WTC11 (cell line): ENCODE measurements around the gene CCND3. TPM values are rescaled to one million over a fixed set of nuclear protein-coding genes. Genes with fewer than 3 reads are reported as not detected.
A peak's percentile ranks its signal among the peaks of the same experiment; 100 is the strongest.

Source experiments
- ATAC-seq: fragments of 200-7000 bp; cut with Tn5 transposase; 2 replicates; pipeline ENCODE4 v1.10.0; 2021; ENCODE audit warnings: mild to moderate bottlenecking, moderate library complexity
- CTCF ChIA-PET: fragments of 300-600 bp; sonication (Branson Sonifier 250); formaldehyde crosslinking; loops from one replicate; lab custom pipeline; 2021; ENCODE audit warnings: antibody characterized with exemption; lab: Charles Lee
- POLR2A ChIA-PET: fragments of 350-600 bp; sonication (Branson Sonifier 250); formaldehyde crosslinking; loops from one replicate; lab custom pipeline; 2021; ENCODE audit warnings: antibody characterized with exemption; lab: Charles Lee
- DNase-seq: peaks from one replicate; pipeline ENCODE4 v3.0.0; 2021; ENCODE audit warnings: low spot score
- H3K27ac Mint-ChIP-seq: 2 replicates; pipeline ENCODE4 v1.8.0; 2021; ENCODE audit warnings: mixed read lengths
- H3K27me3 Mint-ChIP-seq: 2 replicates; pipeline ENCODE4 v1.8.0; 2021; ENCODE audit warnings: low read depth, mild to moderate bottlenecking, moderate library complexity, mixed read lengths
- H3K36me3 Mint-ChIP-seq: 2 replicates; pipeline ENCODE4 v1.8.0; 2021; ENCODE audit warnings: mixed read lengths
- H3K4me1 Mint-ChIP-seq: 2 replicates; pipeline ENCODE4 v1.8.0; 2022; ENCODE audit warnings: mixed read lengths
- H3K4me3 Mint-ChIP-seq: 2 replicates; pipeline ENCODE4 v1.8.0; 2021; ENCODE audit warnings: mild to moderate bottlenecking, moderate library complexity, mixed read lengths
- H3K9me3 Mint-ChIP-seq: 2 replicates; pipeline ENCODE4 v1.8.0; 2021; ENCODE audit warnings: mixed read lengths
- CREB1 ChIP-seq: sonication (generic); formaldehyde crosslinking; IDR thresholded peaks from 2 replicates; pipeline ENCODE4 v1.8.0; 2023; ENCODE audit warnings: mild to moderate bottlenecking, missing genetic modification reagents
- E2F5 ChIP-seq: sonication (generic); formaldehyde crosslinking; IDR thresholded peaks from 2 replicates; pipeline ENCODE4 v1.8.1; 2022; ENCODE audit warnings: mild to moderate bottlenecking, moderate library complexity, missing genetic modification reagents
- ESRRA ChIP-seq: sonication (generic); formaldehyde crosslinking; IDR thresholded peaks from 2 replicates; pipeline ENCODE4 v1.8.1; 2022; ENCODE audit warnings: mild to moderate bottlenecking, missing genetic modification reagents, borderline replicate concordance
- IRF2 ChIP-seq: sonication (generic); formaldehyde crosslinking; IDR thresholded peaks from 2 replicates; pipeline ENCODE4 v1.8.0; 2022; ENCODE audit warnings: low read depth, missing genetic modification reagents, borderline replicate concordance
- MXD4 ChIP-seq: fragments of 250-450 bp; sonication (Bioruptor Pico); IDR thresholded peaks from 2 replicates; pipeline ENCODE4 v1.8.0; 2021; ENCODE audit warnings: mild to moderate bottlenecking, moderate library complexity, borderline replicate concordance
- NFE2L1 ChIP-seq: sonication (generic); formaldehyde crosslinking; IDR thresholded peaks from 2 replicates; pipeline ENCODE4 v1.8.1; 2023; ENCODE audit warnings: missing genetic modification reagents
- OVOL2 ChIP-seq: fragments of 250-450 bp; sonication (Bioruptor Pico); IDR thresholded peaks from 2 replicates; pipeline ENCODE4 v1.9.0; 2021; ENCODE audit warnings: mild to moderate bottlenecking, borderline replicate concordance
- ZBTB21 ChIP-seq: sonication (generic); formaldehyde crosslinking; IDR thresholded peaks from 2 replicates; pipeline ENCODE4 v1.8.1; 2023; ENCODE audit warnings: mild to moderate bottlenecking, missing genetic modification reagents, borderline replicate concordance
- ZNF232 ChIP-seq: sonication (generic); formaldehyde crosslinking; IDR thresholded peaks from 2 replicates; pipeline ENCODE4 v1.8.0; 2022; ENCODE audit warnings: mild to moderate bottlenecking, missing genetic modification reagents
- ZNF317 ChIP-seq: sonication (generic); formaldehyde crosslinking; IDR thresholded peaks from 2 replicates; pipeline ENCODE4 v1.8.1; 2023; ENCODE audit warnings: low read depth, mild to moderate bottlenecking, moderate library complexity, missing genetic modification reagents, borderline replicate concordance
- ZNF396 ChIP-seq: fragments of 250-450 bp; sonication (Bioruptor Pico); IDR thresholded peaks from 2 replicates; pipeline ENCODE4 v1.8.0; 2021; ENCODE audit warnings: mild to moderate bottlenecking, moderate library complexity, borderline replicate concordance
- total RNA-seq: library from RNA; stranded (reverse); gene quantifications from 3 replicates; pipeline ENCODE4 v1.2.3, GENCODE V29; 2021
- TF ChIP-seq, protein P1 (sequence below): sonication (generic); formaldehyde crosslinking; IDR thresholded peaks from 2 replicates; pipeline ENCODE4 v1.8.0; 2022; ENCODE audit warnings: mild to moderate bottlenecking, missing genetic modification reagents
- TF ChIP-seq, protein P2 (sequence below): sonication (generic); formaldehyde crosslinking; IDR thresholded peaks from 2 replicates; pipeline ENCODE4 v1.8.0; 2022; ENCODE audit warnings: missing genetic modification reagents
- TF ChIP-seq, protein P3 (sequence below): sonication (generic); formaldehyde crosslinking; IDR thresholded peaks from 2 replicates; pipeline ENCODE4 v1.8.1; 2023; ENCODE audit warnings: mild to moderate bottlenecking, moderate library complexity, missing genetic modification reagents

Gene CCND3
- total RNA-seq, 1 experiment from 2014 or later, result 33.6 TPM

DNA sequence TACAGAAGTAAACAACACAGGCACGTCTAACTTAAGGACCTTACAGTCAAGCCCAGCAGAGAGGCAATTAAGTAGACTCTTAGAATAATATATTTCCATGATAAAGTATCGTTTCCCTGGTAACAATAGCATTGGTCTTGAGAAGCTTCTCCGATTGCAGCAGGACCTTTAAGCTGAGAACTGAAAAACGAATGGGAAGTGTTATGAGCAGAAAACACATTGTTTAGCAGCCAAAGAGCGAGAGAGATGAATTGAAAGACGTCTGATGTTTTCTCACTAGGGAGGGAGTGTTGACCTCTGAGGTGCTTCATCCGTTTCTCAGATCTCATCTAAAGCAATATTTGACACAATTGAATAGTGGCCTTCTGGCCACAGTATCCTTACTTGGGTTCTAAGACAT, 19.5 kb downstream of the CCND3 start:
- peak overlapping the region; percentile 100 for H3K27ac Mint-ChIP-seq
- no peak for DNase-seq
- TF ChIP-seq ZNF232 (no peak), NFE2L1 (CRISPR knock-in tag) (no peak), ZNF396 (no peak), CREB1 (CRISPR knock-in tag) (no peak), IRF2 (CRISPR knock-in tag) (no peak), OVOL2 (no peak), ESRRA (CRISPR knock-in tag) (no peak), MXD4 (CRISPR knock-in tag) (no peak), E2F5 (CRISPR knock-in tag) (no peak), ZBTB21 (CRISPR knock-in tag) (no peak)
- TF ChIP-seq, protein P1, sequence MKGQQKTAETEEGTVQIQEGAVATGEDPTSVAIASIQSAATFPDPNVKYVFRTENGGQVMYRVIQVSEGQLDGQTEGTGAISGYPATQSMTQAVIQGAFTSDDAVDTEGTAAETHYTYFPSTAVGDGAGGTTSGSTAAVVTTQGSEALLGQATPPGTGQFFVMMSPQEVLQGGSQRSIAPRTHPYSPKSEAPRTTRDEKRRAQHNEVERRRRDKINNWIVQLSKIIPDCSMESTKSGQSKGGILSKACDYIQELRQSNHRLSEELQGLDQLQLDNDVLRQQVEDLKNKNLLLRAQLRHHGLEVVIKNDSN, result no peak
- TF ChIP-seq, protein P2, sequence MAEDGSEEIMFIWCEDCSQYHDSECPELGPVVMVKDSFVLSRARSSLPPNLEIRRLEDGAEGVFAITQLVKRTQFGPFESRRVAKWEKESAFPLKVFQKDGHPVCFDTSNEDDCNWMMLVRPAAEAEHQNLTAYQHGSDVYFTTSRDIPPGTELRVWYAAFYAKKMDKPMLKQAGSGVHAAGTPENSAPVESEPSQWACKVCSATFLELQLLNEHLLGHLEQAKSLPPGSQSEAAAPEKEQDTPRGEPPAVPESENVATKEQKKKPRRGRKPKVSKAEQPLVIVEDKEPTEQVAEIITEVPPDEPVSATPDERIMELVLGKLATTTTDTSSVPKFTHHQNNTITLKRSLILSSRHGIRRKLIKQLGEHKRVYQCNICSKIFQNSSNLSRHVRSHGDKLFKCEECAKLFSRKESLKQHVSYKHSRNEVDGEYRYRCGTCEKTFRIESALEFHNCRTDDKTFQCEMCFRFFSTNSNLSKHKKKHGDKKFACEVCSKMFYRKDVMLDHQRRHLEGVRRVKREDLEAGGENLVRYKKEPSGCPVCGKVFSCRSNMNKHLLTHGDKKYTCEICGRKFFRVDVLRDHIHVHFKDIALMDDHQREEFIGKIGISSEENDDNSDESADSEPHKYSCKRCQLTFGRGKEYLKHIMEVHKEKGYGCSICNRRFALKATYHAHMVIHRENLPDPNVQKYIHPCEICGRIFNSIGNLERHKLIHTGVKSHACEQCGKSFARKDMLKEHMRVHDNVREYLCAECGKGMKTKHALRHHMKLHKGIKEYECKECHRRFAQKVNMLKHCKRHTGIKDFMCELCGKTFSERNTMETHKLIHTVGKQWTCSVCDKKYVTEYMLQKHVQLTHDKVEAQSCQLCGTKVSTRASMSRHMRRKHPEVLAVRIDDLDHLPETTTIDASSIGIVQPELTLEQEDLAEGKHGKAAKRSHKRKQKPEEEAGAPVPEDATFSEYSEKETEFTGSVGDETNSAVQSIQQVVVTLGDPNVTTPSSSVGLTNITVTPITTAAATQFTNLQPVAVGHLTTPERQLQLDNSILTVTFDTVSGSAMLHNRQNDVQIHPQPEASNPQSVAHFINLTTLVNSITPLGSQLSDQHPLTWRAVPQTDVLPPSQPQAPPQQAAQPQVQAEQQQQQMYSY (CRISPR knock-in tag), result no peak
- TF ChIP-seq, all 79 proteins: peak for 0
- ChIA-PET CTCF (interaction anchor here (0.6 to 4.2 kb wide), 11 partner anchors 8 to 136 kb away, joined by 4 to 112 read pairs (median 13); partner anchors contain the start of genes CCND3, TOMM6 and USP49), POLR2A (no interaction called here)
- Mint-ChIP-seq H3K9me3 (no peaks in the 10 kb centered on the region), H3K36me3 (peaks cover 27% of the 10 kb centered on the region), H3K4me3 (peak overlapping the region; percentile 98), H3K27me3 (no peaks in the 10 kb centered on the region), H3K4me1 (peaks cover 23% of the 10 kb centered on the region)
- no peak for ATAC-seq

DNA sequence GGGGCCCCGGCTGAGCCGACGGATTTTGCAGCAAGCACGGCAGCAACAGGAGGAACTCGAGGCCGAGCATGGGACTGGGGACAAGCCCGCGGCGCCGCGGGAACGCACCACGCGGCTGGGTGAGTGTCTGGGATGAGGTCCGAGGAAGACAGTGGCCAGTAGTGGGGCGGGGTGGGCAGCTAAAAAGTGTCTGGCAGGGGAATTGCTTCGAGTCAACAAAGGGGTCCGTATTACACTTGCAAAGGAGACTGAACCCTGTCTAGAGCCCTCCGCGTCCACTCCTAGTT, 20.0 kb downstream of the CCND3 start:
- peak overlapping the region; percentile 100 for H3K27ac Mint-ChIP-seq
- CTCF ChIA-PET, result interaction anchor here (0.6 to 4.2 kb wide), 36 partner anchors 8 to 531 kb away, joined by 3 to 112 read pairs (median 5); partner anchors contain the start of genes CCND3, FRS3, MRPS10 and TOMM6
- ATAC-seq (peak; percentile 16), DNase-seq (no peak)
- POLR2A ChIA-PET, result interaction anchor here (0.7 to 1.7 kb wide), 6 partner anchors 11 to 135 kb away, joined by 3 to 9 read pairs (median 4); partner anchors contain the start of genes TAF8, TOMM6 and USP49
- H3K4me1 Mint-ChIP-seq, result peaks cover 23% of the 10 kb centered on the region
- no peaks in the 10 kb centered on the region for H3K27me3 Mint-ChIP-seq
- H3K9me3 Mint-ChIP-seq, result no peaks in the 10 kb centered on the region
- H3K36me3 Mint-ChIP-seq, result peaks cover 27% of the 10 kb centered on the region
- TF ChIP-seq, protein P3, sequence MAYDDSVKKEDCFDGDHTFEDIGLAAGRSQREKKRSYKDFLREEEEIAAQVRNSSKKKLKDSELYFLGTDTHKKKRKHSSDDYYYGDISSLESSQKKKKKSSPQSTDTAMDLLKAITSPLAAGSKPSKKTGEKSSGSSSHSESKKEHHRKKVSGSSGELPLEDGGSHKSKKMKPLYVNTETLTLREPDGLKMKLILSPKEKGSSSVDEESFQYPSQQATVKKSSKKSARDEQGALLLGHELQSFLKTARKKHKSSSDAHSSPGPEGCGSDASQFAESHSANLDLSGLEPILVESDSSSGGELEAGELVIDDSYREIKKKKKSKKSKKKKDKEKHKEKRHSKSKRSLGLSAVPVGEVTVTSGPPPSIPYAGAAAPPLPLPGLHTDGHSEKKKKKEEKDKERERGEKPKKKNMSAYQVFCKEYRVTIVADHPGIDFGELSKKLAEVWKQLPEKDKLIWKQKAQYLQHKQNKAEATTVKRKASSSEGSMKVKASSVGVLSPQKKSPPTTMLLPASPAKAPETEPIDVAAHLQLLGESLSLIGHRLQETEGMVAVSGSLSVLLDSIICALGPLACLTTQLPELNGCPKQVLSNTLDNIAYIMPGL (CRISPR knock-in tag), result no peak
- 0 out of 2 replicates have a peak, but pooled peaks have one; percentile 2 for TF ChIP-seq ZNF317
- TF ChIP-seq, all 79 proteins: peak for 1
- H3K4me3 Mint-ChIP-seq, result peak overlapping the region; percentile 98
